Measurements from ENCODE around the gene IRX5.
A peak's percentile ranks its signal among the peaks of the same experiment; 100 is the strongest.

The IRX5 gene

GRCh38 chr16:54923988-54924387, 6.7 kb upstream of the IRX5 start:
- H3K27ac ChIP-seq = peak overlapping the region; percentile 86; the same call in 1 of the 2 replicates
- TF ChIP-seq, protein P1, sequence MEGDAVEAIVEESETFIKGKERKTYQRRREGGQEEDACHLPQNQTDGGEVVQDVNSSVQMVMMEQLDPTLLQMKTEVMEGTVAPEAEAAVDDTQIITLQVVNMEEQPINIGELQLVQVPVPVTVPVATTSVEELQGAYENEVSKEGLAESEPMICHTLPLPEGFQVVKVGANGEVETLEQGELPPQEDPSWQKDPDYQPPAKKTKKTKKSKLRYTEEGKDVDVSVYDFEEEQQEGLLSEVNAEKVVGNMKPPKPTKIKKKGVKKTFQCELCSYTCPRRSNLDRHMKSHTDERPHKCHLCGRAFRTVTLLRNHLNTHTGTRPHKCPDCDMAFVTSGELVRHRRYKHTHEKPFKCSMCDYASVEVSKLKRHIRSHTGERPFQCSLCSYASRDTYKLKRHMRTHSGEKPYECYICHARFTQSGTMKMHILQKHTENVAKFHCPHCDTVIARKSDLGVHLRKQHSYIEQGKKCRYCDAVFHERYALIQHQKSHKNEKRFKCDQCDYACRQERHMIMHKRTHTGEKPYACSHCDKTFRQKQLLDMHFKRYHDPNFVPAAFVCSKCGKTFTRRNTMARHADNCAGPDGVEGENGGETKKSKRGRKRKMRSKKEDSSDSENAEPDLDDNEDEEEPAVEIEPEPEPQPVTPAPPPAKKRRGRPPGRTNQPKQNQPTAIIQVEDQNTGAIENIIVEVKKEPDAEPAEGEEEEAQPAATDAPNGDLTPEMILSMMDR (conservative IDR thresholded peaks at IDR 0.05) = no peak

DNA sequence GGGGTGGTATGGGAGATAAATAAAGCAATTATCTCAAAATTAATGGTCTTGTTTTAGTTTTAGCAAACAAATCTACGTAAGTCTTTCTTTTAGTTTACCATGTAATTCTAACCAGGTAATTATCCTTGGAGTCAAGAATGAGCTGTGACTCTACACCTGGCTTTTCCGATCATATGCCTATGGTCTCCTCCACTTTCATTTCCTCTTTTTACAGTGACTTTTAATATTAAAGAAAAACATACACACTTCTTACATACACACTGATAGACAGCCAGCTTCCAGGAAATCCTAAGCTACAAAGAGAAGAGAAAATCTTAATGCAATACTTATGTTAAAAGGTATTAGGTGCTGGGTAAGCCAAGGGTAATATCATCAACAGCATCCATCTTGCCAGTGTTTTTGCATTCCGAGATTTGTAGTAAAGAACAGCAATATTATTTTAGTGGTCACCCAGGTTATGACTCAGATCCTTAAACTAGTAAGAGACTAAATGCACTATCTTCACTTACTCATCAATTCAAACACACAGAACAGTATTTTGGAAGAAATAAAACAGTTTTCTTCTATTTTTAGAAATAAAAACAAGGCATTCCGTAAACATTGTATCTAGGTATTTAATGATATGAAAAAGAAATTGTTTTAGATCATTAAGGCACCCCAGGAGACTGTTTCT, 4.4 kb upstream of the IRX5 start:
- peak overlapping the region; percentile 86 for H3K27ac ChIP-seq
- TF ChIP-seq, protein P1 (conservative IDR thresholded peaks at IDR 0.05) = no peak

- TF ChIP-seq, protein P1 (conservative IDR thresholded peaks at IDR 0.05) = no peak
- peak overlapping the region; percentile 86 for H3K27ac ChIP-seq
Measured at GRCh38 chr16:54927125-54928015, 3.3 kb upstream of the IRX5 start.

- TF ChIP-seq, protein P1 (conservative IDR thresholded peaks at IDR 0.05) = no peak
- peak overlapping the region; percentile 86 for H3K27ac ChIP-seq
Measured at GRCh38 chr16:54928016-54928356, 2.7 kb upstream of the IRX5 start.

DNA sequence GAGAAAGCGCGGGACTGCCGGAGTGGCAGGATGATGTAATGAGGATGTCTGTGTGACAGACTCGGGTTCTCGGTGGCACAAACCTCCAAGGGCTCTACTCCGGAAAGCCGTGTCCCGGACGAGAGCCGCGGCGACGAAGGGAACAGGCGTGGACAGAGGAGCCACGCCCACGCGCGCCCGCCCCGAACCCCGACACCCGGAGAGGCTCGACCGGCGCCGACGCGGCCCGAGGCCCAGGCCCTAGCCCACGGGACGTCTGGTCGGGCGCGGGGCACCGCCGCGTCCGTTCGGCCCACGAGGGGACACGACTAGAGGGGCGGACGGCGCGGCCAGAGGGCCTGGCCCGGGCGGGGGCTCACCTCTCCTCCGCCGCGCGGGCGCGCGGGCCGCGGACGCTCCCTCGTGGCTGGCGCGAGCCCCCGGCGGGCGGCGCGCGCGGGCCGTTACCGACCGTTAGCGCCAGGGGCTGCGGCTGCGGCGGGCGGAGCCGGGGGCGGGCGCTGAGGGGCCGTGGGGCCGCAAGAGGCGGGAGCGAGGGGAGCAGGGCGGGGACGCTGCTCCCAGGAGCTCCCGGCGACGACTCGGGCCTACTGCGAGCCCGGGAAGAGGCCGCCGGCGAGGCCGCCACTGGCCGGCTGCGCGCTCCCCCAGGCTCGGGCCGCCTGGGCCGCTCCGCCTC, 2.1 kb upstream of the IRX5 start:
- TF ChIP-seq, protein P1 (conservative IDR thresholded peaks at IDR 0.05) = 0 out of 2 replicates have a peak, but pooled peaks have one; percentile 17
- H3K27ac ChIP-seq = peak overlapping the region; percentile 86

GRCh38 chr16:54929090-54930004, 1.3 kb upstream of the IRX5 start:
- TF ChIP-seq, protein P1 (conservative IDR thresholded peaks at IDR 0.05) = 0 out of 2 replicates have a peak, but pooled peaks have one; percentile 9
- peak overlapping the region; percentile 86 for H3K27ac ChIP-seq

Data from VCaP (cell line).